Panc1 (cell line): ENCODE data around the gene FOSL2. TPM values are rescaled to one million over a fixed set of nuclear protein-coding genes. Genes with fewer than 3 reads are reported as not detected.

Experiments
- ATAC-seq: fragments of 200-7000 bp; cut with Tn5 transposase; 2 replicates; pipeline ENCODE4 v1.9.1; 2020; ENCODE audit warnings: mild to moderate bottlenecking, moderate library complexity
- BruUV-seq: library from RNA; stranded (reverse); fragments of 400-500 nt; replicated peaks from 2 replicates; lab custom pipeline; 2021; lab: Mats Ljungman, UMichigan
- CTCF ChIA-PET: fragments of 300-600 bp; sonication (Branson Sonifier 250); formaldehyde crosslinking; loops from one replicate; lab custom pipeline; 2022; ENCODE audit warnings: antibody characterized with exemption; lab: Charles Lee
- POLR2A ChIA-PET: fragments of 300-600 bp; sonication (Branson Sonifier 250); formaldehyde crosslinking; loops from one replicate; lab custom pipeline; 2022; ENCODE audit warnings: antibody characterized with exemption; lab: Charles Lee
- DNase-seq: peaks from one replicate; pipeline ENCODE4 v3.0.0-alpha.2; 2010; ENCODE audit warnings: low read depth, low spot score
- H3K27ac ChIP-seq: 2 replicates; pipeline ENCODE4 v1.5.1; 2011; ENCODE audit warnings: mild to moderate bottlenecking, low read length, inconsistent platforms
- H3K27me3 ChIP-seq: fragments of 200-500 bp; sonication (Bioruptor generic); 2 replicates; pipeline ENCODE4 v1.6.0; 2014; ENCODE audit warnings: low read length, inconsistent platforms; ENCODE audit not compliant: control insufficient read depth, insufficient read depth
- H3K36me3 ChIP-seq: fragments of 200-500 bp; sonication (Bioruptor generic); 2 replicates; pipeline ENCODE4 v1.5.1; 2014; ENCODE audit warnings: inconsistent platforms, mild to moderate bottlenecking, low read length, moderate library complexity; ENCODE audit not compliant: control insufficient read depth, insufficient read depth
- H3K4me1 ChIP-seq: 2 replicates; pipeline ENCODE4 v1.5.1; 2011; ENCODE audit warnings: inconsistent platforms, mild to moderate bottlenecking, low read length, moderate library complexity; ENCODE audit not compliant: control insufficient read depth, insufficient read depth
- H3K4me3 ChIP-seq, 2 experiments: 2 replicates each; pipeline ENCODE4 v1.5.1; 2011 to 2012; ENCODE audit warnings: low read depth in 2 of 2, low read length in 2 of 2, mild to moderate bottlenecking in 2 of 2, inconsistent platforms in 1 of 2, moderate library complexity in 1 of 2
- H3K9me3 ChIP-seq: fragments of 200-500 bp; sonication (Bioruptor generic); 2 replicates; pipeline ENCODE4 v1.5.1; 2014; ENCODE audit warnings: low read depth, mild to moderate bottlenecking, inconsistent platforms, low read length, moderate library complexity; ENCODE audit not compliant: control insufficient read depth, insufficient read depth
- POLR2AphosphoS5 ChIP-seq: IDR thresholded peaks from 2 replicates; pipeline ENCODE4 v1.6.1; 2012; ENCODE audit warnings: mild to moderate bottlenecking, low read depth, low read length, moderate library complexity
- SIN3A ChIP-seq: IDR thresholded peaks from 2 replicates; pipeline ENCODE4 v1.6.1; 2012; ENCODE audit warnings: low read depth, mild to moderate bottlenecking, low read length, moderate library complexity, borderline replicate concordance; ENCODE audit not compliant: insufficient read depth
- TCF7L2 ChIP-seq: IDR thresholded peaks from 2 replicates; pipeline ENCODE4 v1.6.1; 2011; ENCODE audit warnings: mild to moderate bottlenecking, low read depth, low read length, inconsistent platforms
- in situ Hi-C: cut with HindIII; loops from 2 replicates; pipeline ENCODE4 v1.10.0; 2016; ENCODE audit warnings: low sequenced_read_pairs, low pct_unique_long_range_greater_than_20kb
- intact Hi-C: fragments of 100-400 bp; cut with micrococcal nuclease; formaldehyde crosslinking; loops from one replicate; pipeline ENCODE4 v1.10.0; 2022; ENCODE audit not compliant: unreplicated experiment
- total RNA-seq: library from RNA; stranded (reverse); gene quantifications from one replicate; pipeline ENCODE4 v1.2.1, GENCODE V29; 2021; ENCODE audit not compliant: unreplicated experiment
- TF ChIP-seq, protein P1 (sequence below), 2 experiments: IDR thresholded peaks; 2 replicates each; pipeline ENCODE4 v1.6.1; 2011 to 2012; ENCODE audit warnings: low read depth in 2 of 2, control low read depth in 1 of 2, low read length in 1 of 2, mild to moderate bottlenecking in 1 of 2, moderate library complexity in 1 of 2; ENCODE audit not compliant: insufficient read depth in 1 of 2
- TF ChIP-seq, protein P2 (sequence below): fragments of 450-650 bp; IDR thresholded peaks from 2 replicates; pipeline ENCODE4 v1.5.1; 2017; ENCODE audit warnings: mild to moderate bottlenecking

The FOSL2 gene
- total RNA-seq, 1 experiment from 2014 or later = 29.0 TPM

GRCh38 chr2:28425464-28425835, 32.8 kb downstream of the FOSL2 start:
- Histone ChIP-seq H3K4me3 (no peak overlapping the region), H3K9me3 (no peaks in the 10 kb centered on the region), H3K4me1 (no peaks in the 10 kb centered on the region), H3K36me3 (no peaks in the 10 kb centered on the region), H3K27me3 (no peaks in the 10 kb centered on the region), H3K27ac (no peak overlapping the region)
- CTCF ChIA-PET = no interaction called here
- DNase-seq (no peak), ATAC-seq (no peak)
- in situ Hi-C loops = no loop called here
- BruUV-seq = no TSS peak
- TF ChIP-seq, protein P1, sequence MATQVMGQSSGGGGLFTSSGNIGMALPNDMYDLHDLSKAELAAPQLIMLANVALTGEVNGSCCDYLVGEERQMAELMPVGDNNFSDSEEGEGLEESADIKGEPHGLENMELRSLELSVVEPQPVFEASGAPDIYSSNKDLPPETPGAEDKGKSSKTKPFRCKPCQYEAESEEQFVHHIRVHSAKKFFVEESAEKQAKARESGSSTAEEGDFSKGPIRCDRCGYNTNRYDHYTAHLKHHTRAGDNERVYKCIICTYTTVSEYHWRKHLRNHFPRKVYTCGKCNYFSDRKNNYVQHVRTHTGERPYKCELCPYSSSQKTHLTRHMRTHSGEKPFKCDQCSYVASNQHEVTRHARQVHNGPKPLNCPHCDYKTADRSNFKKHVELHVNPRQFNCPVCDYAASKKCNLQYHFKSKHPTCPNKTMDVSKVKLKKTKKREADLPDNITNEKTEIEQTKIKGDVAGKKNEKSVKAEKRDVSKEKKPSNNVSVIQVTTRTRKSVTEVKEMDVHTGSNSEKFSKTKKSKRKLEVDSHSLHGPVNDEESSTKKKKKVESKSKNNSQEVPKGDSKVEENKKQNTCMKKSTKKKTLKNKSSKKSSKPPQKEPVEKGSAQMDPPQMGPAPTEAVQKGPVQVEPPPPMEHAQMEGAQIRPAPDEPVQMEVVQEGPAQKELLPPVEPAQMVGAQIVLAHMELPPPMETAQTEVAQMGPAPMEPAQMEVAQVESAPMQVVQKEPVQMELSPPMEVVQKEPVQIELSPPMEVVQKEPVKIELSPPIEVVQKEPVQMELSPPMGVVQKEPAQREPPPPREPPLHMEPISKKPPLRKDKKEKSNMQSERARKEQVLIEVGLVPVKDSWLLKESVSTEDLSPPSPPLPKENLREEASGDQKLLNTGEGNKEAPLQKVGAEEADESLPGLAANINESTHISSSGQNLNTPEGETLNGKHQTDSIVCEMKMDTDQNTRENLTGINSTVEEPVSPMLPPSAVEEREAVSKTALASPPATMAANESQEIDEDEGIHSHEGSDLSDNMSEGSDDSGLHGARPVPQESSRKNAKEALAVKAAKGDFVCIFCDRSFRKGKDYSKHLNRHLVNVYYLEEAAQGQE (IDR thresholded peaks at IDR 0.05; ENCODE audit: insufficient read depth in 1 of 2, low read depth in 2 of 2, low read length in 1 of 2) = no peak
- no peak for TF ChIP-seq TCF7L2
- POLR2A ChIA-PET = interaction anchor here (0.6 kb wide), 1 partner anchor 24 kb away, joined by 4 read pairs; no protein-coding TSS in a partner anchor
- intact Hi-C loops = no loop called here

DNA sequence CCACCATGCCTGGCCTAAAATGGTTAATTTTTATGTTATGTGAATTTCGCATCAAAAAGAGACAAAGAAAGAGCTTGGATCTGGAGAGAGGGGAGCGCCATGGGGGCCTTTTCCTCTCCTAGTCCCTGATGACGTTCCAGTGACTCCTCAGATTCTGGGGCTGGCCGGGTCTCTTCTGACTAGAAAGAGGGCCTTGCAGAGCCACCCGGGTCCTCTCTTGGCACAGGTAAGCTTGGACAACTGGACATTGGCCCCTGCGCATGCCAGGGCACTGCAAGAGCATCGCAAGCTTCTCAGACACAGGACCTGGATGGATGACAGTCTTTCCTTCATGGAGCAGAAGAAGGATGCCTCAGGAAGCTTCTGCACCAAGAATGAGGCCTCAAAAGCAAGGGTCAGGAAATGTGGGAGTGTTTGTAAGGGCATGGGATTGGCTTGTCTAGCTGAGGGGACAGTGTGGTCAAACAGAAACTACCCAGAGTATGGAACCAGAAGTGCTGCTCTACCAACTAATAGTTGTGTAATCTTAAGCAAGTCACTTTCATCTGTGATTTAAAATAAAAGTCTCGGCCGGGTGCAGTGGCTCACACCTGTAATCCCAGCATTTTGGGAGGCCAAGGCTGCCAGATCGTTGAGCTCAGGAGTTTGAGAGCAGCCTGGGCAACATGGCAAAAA, 35.2 kb downstream of the FOSL2 start:
- intact Hi-C loops = no loop called here
- Histone ChIP-seq H3K4me3 (no peak overlapping the region), H3K9me3 (no peaks in the 10 kb centered on the region; the same call in 1 of the 2 replicates), H3K4me1 (no peaks in the 10 kb centered on the region), H3K27ac (no peak overlapping the region), H3K36me3 (no peaks in the 10 kb centered on the region), H3K27me3 (no peaks in the 10 kb centered on the region)
- POLR2A ChIA-PET = interaction anchor here (0.6 kb wide), 1 partner anchor 44 kb away, joined by 4 read pairs; no protein-coding TSS in a partner anchor
- BruUV-seq = no TSS peak
- ATAC-seq = no peak
- no peak for TF ChIP-seq TCF7L2
- TF ChIP-seq SIN3A = no peak
- TF ChIP-seq POLR2AphosphoS5 = no peak
- TF ChIP-seq, protein P2, sequence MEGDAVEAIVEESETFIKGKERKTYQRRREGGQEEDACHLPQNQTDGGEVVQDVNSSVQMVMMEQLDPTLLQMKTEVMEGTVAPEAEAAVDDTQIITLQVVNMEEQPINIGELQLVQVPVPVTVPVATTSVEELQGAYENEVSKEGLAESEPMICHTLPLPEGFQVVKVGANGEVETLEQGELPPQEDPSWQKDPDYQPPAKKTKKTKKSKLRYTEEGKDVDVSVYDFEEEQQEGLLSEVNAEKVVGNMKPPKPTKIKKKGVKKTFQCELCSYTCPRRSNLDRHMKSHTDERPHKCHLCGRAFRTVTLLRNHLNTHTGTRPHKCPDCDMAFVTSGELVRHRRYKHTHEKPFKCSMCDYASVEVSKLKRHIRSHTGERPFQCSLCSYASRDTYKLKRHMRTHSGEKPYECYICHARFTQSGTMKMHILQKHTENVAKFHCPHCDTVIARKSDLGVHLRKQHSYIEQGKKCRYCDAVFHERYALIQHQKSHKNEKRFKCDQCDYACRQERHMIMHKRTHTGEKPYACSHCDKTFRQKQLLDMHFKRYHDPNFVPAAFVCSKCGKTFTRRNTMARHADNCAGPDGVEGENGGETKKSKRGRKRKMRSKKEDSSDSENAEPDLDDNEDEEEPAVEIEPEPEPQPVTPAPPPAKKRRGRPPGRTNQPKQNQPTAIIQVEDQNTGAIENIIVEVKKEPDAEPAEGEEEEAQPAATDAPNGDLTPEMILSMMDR = no peak
- TF ChIP-seq, protein P1 (IDR thresholded peaks at IDR 0.05; ENCODE audit: insufficient read depth in 1 of 2, low read depth in 2 of 2, low read length in 1 of 2) = no peak
- no peak for DNase-seq
- CTCF ChIA-PET = no interaction called here
- in situ Hi-C loops = no loop called here
